HEK293T (cell line): Measurements from ENCODE around the gene SUN1.

ENCODE experiments used
- ARNT ChIP-seq: fragments of 450-650 bp; IDR thresholded peaks from 2 replicates; pipeline ENCODE4 v1.6.1; 2017; ENCODE audit warnings: mild to moderate bottlenecking
- BHLHE40 ChIP-seq: fragments of 450-650 bp; IDR thresholded peaks from 2 replicates; pipeline ENCODE4 v1.6.1; 2016; ENCODE audit warnings: mild to moderate bottlenecking, moderate library complexity, borderline replicate concordance
- ELF4 ChIP-seq: fragments of 450-650 bp; IDR thresholded peaks from 2 replicates; pipeline ENCODE4 v1.6.1; 2017; ENCODE audit warnings: antibody characterized with exemption
- FOXA1 ChIP-seq: fragments of 450-650 bp; IDR thresholded peaks from 2 replicates; pipeline ENCODE4 v1.6.1; 2016; ENCODE audit warnings: mild to moderate bottlenecking
- FOXK2 ChIP-seq: fragments of 450-650 bp; IDR thresholded peaks from 2 replicates; pipeline ENCODE4 v1.6.1; 2016; ENCODE audit warnings: mild to moderate bottlenecking
- FOXM1 ChIP-seq: fragments of 450-650 bp; IDR thresholded peaks from 2 replicates; pipeline ENCODE4 v1.6.1; 2017; ENCODE audit warnings: mild to moderate bottlenecking, borderline replicate concordance
- L3MBTL2 ChIP-seq: fragments of 450-650 bp; conservative IDR thresholded peaks from 2 replicates; pipeline ENCODE4 v1.6.1; 2016; ENCODE audit warnings: mild to moderate bottlenecking
- LEF1 ChIP-seq: fragments of 450-650 bp; IDR thresholded peaks from 2 replicates; pipeline ENCODE4 v1.6.1; 2017; ENCODE audit warnings: mild to moderate bottlenecking, borderline replicate concordance
- NFRKB ChIP-seq: fragments of 450-650 bp; IDR thresholded peaks from 2 replicates; pipeline ENCODE4 v1.6.1; 2016; ENCODE audit warnings: mild to moderate bottlenecking, moderate library complexity
- SUZ12 ChIP-seq: fragments of 450-650 bp; IDR thresholded peaks from 2 replicates; pipeline ENCODE4 v1.6.1; 2016; ENCODE audit warnings: mild to moderate bottlenecking
- TARDBP ChIP-seq: fragments of 450-650 bp; IDR thresholded peaks from 2 replicates; pipeline ENCODE4 v1.6.1; 2016
- ZNF384 ChIP-seq: fragments of 450-650 bp; IDR thresholded peaks from 2 replicates; pipeline ENCODE4 v1.6.1; 2016
- TF ChIP-seq, protein P1 (sequence below): fragments of 450-650 bp; IDR thresholded peaks from 2 replicates; pipeline ENCODE4 v1.6.1; 2016

DNA sequence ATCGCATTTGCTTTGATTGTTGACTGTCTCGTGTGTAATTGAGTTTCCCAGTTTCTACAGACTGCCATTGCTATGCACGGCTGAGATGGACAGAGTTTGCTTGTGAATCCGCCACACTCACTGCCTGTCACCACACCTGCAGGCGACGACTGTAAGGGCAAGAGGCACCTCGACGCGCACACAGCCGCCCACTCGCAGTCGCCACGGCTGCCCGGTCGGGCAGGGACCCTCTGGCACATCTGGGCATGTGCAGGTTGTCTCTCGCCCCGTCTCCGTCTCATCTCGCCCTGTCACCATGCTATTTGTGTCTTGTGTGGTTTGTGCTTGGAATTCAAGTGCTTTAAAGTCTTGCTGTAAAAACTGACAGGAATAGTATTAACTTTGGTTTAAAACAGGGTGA, 17.5 kb downstream of the SUN1 start:
- TF ChIP-seq ARNT: no peak
- no peak for TF ChIP-seq NFRKB
- TF ChIP-seq BHLHE40: no peak
- TF ChIP-seq ZNF384: no peak
- TF ChIP-seq, protein P1, sequence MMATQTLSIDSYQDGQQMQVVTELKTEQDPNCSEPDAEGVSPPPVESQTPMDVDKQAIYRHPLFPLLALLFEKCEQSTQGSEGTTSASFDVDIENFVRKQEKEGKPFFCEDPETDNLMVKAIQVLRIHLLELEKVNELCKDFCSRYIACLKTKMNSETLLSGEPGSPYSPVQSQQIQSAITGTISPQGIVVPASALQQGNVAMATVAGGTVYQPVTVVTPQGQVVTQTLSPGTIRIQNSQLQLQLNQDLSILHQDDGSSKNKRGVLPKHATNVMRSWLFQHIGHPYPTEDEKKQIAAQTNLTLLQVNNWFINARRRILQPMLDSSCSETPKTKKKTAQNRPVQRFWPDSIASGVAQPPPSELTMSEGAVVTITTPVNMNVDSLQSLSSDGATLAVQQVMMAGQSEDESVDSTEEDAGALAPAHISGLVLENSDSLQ: no peak
- no peak for TF ChIP-seq L3MBTL2
- TF ChIP-seq ELF4: no peak
- no peak for TF ChIP-seq SUZ12
- no peak for TF ChIP-seq FOXK2
- TF ChIP-seq FOXM1: no peak
- no peak for TF ChIP-seq FOXA1
- TF ChIP-seq TARDBP: no peak
- TF ChIP-seq LEF1: no peak
